B cell (primary cell): ENCODE results near the gene HDX. TPM values are rescaled to one million over a fixed set of nuclear protein-coding genes. Genes with fewer than 3 reads are reported as not detected.

Experiments used
- ATAC-seq: fragments of 200-7000 bp; cut with Tn5 transposase; one replicate; pipeline ENCODE4 v1.10.0; 2021; ENCODE audit warnings: low read depth, mild to moderate bottlenecking, moderate number of reproducible peaks, moderate library complexity
- CTCF ChIA-PET: fragments of 350-600 bp; sonication (Branson Sonifier 250); formaldehyde crosslinking; loops from one replicate; lab custom pipeline; 2021; ENCODE audit warnings: antibody characterized with exemption, inconsistent platforms; lab: Charles Lee
- POLR2A ChIA-PET: fragments of 350-600 bp; sonication (Branson Sonifier 250); formaldehyde crosslinking; loops from one replicate; lab custom pipeline; 2021; ENCODE audit warnings: antibody characterized with exemption; lab: Charles Lee
- DNase-seq: peaks from one replicate; pipeline ENCODE4 v3.0.0; 2013
- H2AFZ ChIP-seq: 2 replicates; pipeline ENCODE4 v1.6.1; 2012; ENCODE audit warnings: mild to moderate bottlenecking, low read depth, low read length; ENCODE audit not compliant: insufficient read depth, poor library complexity, severe bottlenecking
- H3K27ac ChIP-seq, 2 donors: 1 replicate in 1 of 2; 2 replicates in 1 of 2; pipeline ENCODE4 v1.5.1; 2012 to 2013; ENCODE audit warnings: low read length in 2 of 2, mild to moderate bottlenecking in 2 of 2, moderate library complexity in 1 of 2
- H3K27me3 ChIP-seq, 4 experiments: fragments of 200-600 bp in 1 of 4; sonication (generic) in 1 of 4; replicated peaks in 1 of 4; 1 replicate in 2 of 4; 2 replicates in 2 of 4; pipeline versions ENCODE4 v1.6.1 to v1.7.0; 2013 to 2016; ENCODE audit warnings: low read length in 3 of 4, mild to moderate bottlenecking in 2 of 4, mixed read lengths in 1 of 4, moderate library complexity in 1 of 4; ENCODE audit not compliant: insufficient read depth in 4 of 4, control insufficient read depth in 3 of 4; ENCODE audit errors: control extremely low read depth in 1 of 4
- H3K36me3 ChIP-seq, 2 experiments: replicated peaks in 1 of 2; 1 replicate in 1 of 2; 2 replicates in 1 of 2; pipeline versions ENCODE4 v1.6.1 to v1.7.1; 2013; ENCODE audit warnings: low read length in 1 of 2; ENCODE audit not compliant: insufficient read depth in 2 of 2, control insufficient read depth in 1 of 2; ENCODE audit errors: control extremely low read depth in 1 of 2, extremely low read depth in 1 of 2
- H3K4me1 ChIP-seq, 2 donors: fragments of 200-600 bp in 1 of 2; sonication (generic) in 1 of 2; 1 replicate in 1 of 2; 2 replicates in 1 of 2; pipeline versions ENCODE4 v1.5.1 to v1.6.1; 2013 to 2017; ENCODE audit warnings: low read length in 2 of 2; ENCODE audit not compliant: control insufficient read depth in 2 of 2, insufficient read depth in 2 of 2
- H3K4me2 ChIP-seq: replicated peaks from 2 replicates; pipeline ENCODE3; 2012; ENCODE audit warnings: mild to moderate bottlenecking, low read depth, low read length; ENCODE audit not compliant: poor library complexity, severe bottlenecking
- H3K4me3 ChIP-seq, 5 experiments: fragments of 200-600 bp in 1 of 5; sonication (generic) in 1 of 5; 1 replicate in 3 of 5; 2 replicates in 2 of 5; pipeline versions ENCODE4 v1.5.1 to v1.7.0; 2011 to 2016; ENCODE audit warnings: low read length in 4 of 5, mild to moderate bottlenecking in 4 of 5, low read depth in 2 of 5, control low read depth in 1 of 5, moderate library complexity in 1 of 5; ENCODE audit not compliant: insufficient read depth in 1 of 5; ENCODE audit errors: control extremely low read depth in 1 of 5, extremely low read depth in 1 of 5
- H3K79me2 ChIP-seq: fragments of 200-600 bp; sonication (generic); one replicate; pipeline ENCODE4 v1.6.0; 2016; ENCODE audit warnings: low read length; ENCODE audit not compliant: control insufficient read depth, insufficient read depth
- H3K9ac ChIP-seq: fragments of 200-600 bp; sonication (generic); 2 replicates; pipeline ENCODE4 v1.6.1; 2017; ENCODE audit warnings: mild to moderate bottlenecking, low read length, moderate library complexity
- H3K9me3 ChIP-seq, 3 donors: one replicate each; pipeline versions ENCODE4 v1.6.1 to v1.7.1; 2013; ENCODE audit warnings: low read length in 2 of 3; ENCODE audit not compliant: control insufficient read depth in 2 of 3, insufficient read depth in 1 of 3; ENCODE audit errors: control extremely low read depth in 1 of 3
- H4K20me1 ChIP-seq: 2 replicates; pipeline ENCODE4 v1.6.0; 2012; ENCODE audit warnings: mild to moderate bottlenecking, low read length; ENCODE audit not compliant: insufficient read depth, control insufficient read depth, poor library complexity, severe bottlenecking
- H3K27ac Mint-ChIP-seq: one replicate; pipeline ENCODE4 v1.8.0; 2021; ENCODE audit warnings: mixed read lengths
- H3K27me3 Mint-ChIP-seq: one replicate; pipeline ENCODE4 v1.8.0; 2021; ENCODE audit warnings: mixed read lengths
- H3K4me1 Mint-ChIP-seq: one replicate; pipeline ENCODE4 v1.8.0; 2021; ENCODE audit warnings: mixed read lengths
- H3K4me3 Mint-ChIP-seq: one replicate; pipeline ENCODE4 v1.8.0; 2021; ENCODE audit warnings: mixed read lengths
- H3K9me3 Mint-ChIP-seq: one replicate; pipeline ENCODE4 v1.8.0; 2022; ENCODE audit warnings: mixed read lengths; ENCODE audit not compliant: insufficient read depth
- CTCF ChIP-seq: fragments of 200-600 bp; IDR thresholded peaks from one replicate; pipeline ENCODE4 v1.8.0; 2022; ENCODE audit warnings: antibody characterized with exemption, mild to moderate bottlenecking
- EZH2 ChIP-seq: IDR thresholded peaks from 2 replicates; pipeline ENCODE4 v1.6.1; 2012; ENCODE audit warnings: borderline replicate concordance, low read depth, mild to moderate bottlenecking, moderate library complexity, low read length; ENCODE audit not compliant: insufficient read depth, poor library complexity, severe bottlenecking
- WGBS: methylation state at CpG from one replicate; pipeline ENCODE4 v1.1.5; 2013; ENCODE audit warnings: missing lambda C conversion rate; ENCODE audit not compliant: insufficient coverage; 5-methylcytosine and 5-hydroxymethylcytosine counted together
- intact Hi-C: fragments of 100-400 bp; cut with micrococcal nuclease; formaldehyde crosslinking; loops from one replicate; pipeline ENCODE4 v1.10.0; 2022
- polyA plus RNA-seq: library from polyadenylated mRNA; depleted of rRNA; stranded (reverse); fragments of >200 nt; gene quantifications from 2 replicates; pipeline ENCODE4 v1.2.3, GENCODE V29; 2012
- total RNA-seq, 2 donors: library from RNA; stranded (reverse); fragments of 120-200 nt in 1 of 2; gene quantifications; 1 replicate in 1 of 2; 2 replicates in 1 of 2; pipeline versions ENCODE4 v1.2.3 to v1.2.4, GENCODE V29; 2013 to 2022

Gene HDX
- total and polyA plus RNA-seq, 2 donors (not counting 1 experiment from before 2014, with no cell fraction given), result 1.00 to 3.2 TPM

GRCh38 chrX:84363663-84364062 lies 138.6 kb downstream of the HDX start:
- Histone ChIP-seq H3K9me3 (no peaks in the 10 kb centered on the region), H3K4me2 (no peak overlapping the region), H3K4me1 (no peaks in the 10 kb centered on the region), H3K36me3 (no peaks in the 10 kb centered on the region), H4K20me1 (no peaks in the 10 kb centered on the region), H3K9ac (no peak overlapping the region), H3K79me2 (no peaks in the 10 kb centered on the region), H2AFZ (no peak overlapping the region), H3K27me3 (no peaks in the 10 kb centered on the region), H3K4me3 (no peak overlapping the region), H3K27ac (no peak overlapping the region)
- Mint-ChIP-seq H3K27ac (no peak overlapping the region), H3K9me3 (no peaks in the 10 kb centered on the region), H3K27me3 (no peaks in the 10 kb centered on the region), H3K4me3 (no peak overlapping the region), H3K4me1 (no peaks in the 10 kb centered on the region)
- no peak for ATAC-seq
- CTCF ChIA-PET, result no interaction called here
- intact Hi-C loops, result no loop called here
- TF ChIP-seq EZH2 (no peak), CTCF (no peak)
- WGBS, result no CpG with 5 or more reads among the region's 1 CpG
- POLR2A ChIA-PET, result no interaction called here
- no peak for DNase-seq

- POLR2A ChIA-PET, result no interaction called here
- no peaks in the 10 kb centered on the region for H4K20me1 ChIP-seq
- H3K79me2 ChIP-seq, result no peaks in the 10 kb centered on the region
Observed at GRCh38 chrX:84363051-84363450, 139.2 kb downstream of the HDX start.

More at GRCh38 chrX:84363051-84363450, 139.2 kb downstream of the HDX start:
- no peaks in the 10 kb centered on the region for H3K27me3 Mint-ChIP-seq
- no peak overlapping the region for H3K4me3 Mint-ChIP-seq
- no CpG with 5 or more reads among the region's 3 CpGs for WGBS
- intact Hi-C loops, result no loop called here
- CTCF ChIA-PET, result no interaction called here
- ATAC-seq (no peak), DNase-seq (no peak)
- Histone ChIP-seq H3K4me3 (no peak overlapping the region), H3K4me1 (no peaks in the 10 kb centered on the region), H3K9me3 (no peaks in the 10 kb centered on the region), H3K27ac (no peak overlapping the region), H3K9ac (no peak overlapping the region), H2AFZ (no peak overlapping the region), H3K36me3 (no peaks in the 10 kb centered on the region), H3K27me3 (no peaks in the 10 kb centered on the region), H3K4me2 (no peak overlapping the region)
- TF ChIP-seq CTCF (no peak), EZH2 (no peak)
- no peaks in the 10 kb centered on the region for H3K4me1 Mint-ChIP-seq
- no peak overlapping the region for H3K27ac Mint-ChIP-seq
- H3K9me3 Mint-ChIP-seq, result no peaks in the 10 kb centered on the region
